Trophoblast cell (in vitro differentiated cells and primary cell): ENCODE data around the gene ADGRG3.

Source experiments
- DNase-seq, 2 donors: peaks; one replicate each; pipeline ENCODE4 v3.0.0-alpha.2; 2016
- H2AFZ ChIP-seq: 2 replicates; pipeline ENCODE4 v1.6.1; 2013; ENCODE audit warnings: low read length, moderate library complexity, mild to moderate bottlenecking; ENCODE audit not compliant: insufficient read depth, poor library complexity
- H2AK5ac ChIP-seq: 2 replicates; pipeline ENCODE4 v1.6.1; 2013; ENCODE audit warnings: mild to moderate bottlenecking, low read length
- H2BK120ac ChIP-seq: 2 replicates; pipeline ENCODE4 v1.6.1; 2013; ENCODE audit warnings: low read length, mild to moderate bottlenecking, moderate library complexity; ENCODE audit not compliant: insufficient read depth, poor library complexity
- H2BK12ac ChIP-seq: 2 replicates; pipeline ENCODE4 v1.6.1; 2013; ENCODE audit warnings: mild to moderate bottlenecking, low read length, moderate library complexity
- H2BK5ac ChIP-seq: 2 replicates; pipeline ENCODE4 v1.6.1; 2013; ENCODE audit warnings: low read length, low read depth, moderate library complexity, mild to moderate bottlenecking; ENCODE audit not compliant: poor library complexity
- H3K14ac ChIP-seq: 2 replicates; pipeline ENCODE4 v1.6.1; 2013; ENCODE audit warnings: mild to moderate bottlenecking, low read length
- H3K18ac ChIP-seq: 2 replicates; pipeline ENCODE4 v1.6.1; 2013; ENCODE audit warnings: mild to moderate bottlenecking, low read length
- H3K23ac ChIP-seq: 2 replicates; pipeline ENCODE4 v1.6.1; 2013; ENCODE audit warnings: low read length
- H3K27ac ChIP-seq: 2 replicates; pipeline ENCODE4 v1.5.1; 2013; ENCODE audit warnings: low read depth, mild to moderate bottlenecking, inconsistent platforms, low read length, moderate library complexity
- H3K27me3 ChIP-seq: 2 replicates; pipeline ENCODE4 v1.6.1; 2013; ENCODE audit warnings: inconsistent platforms, mild to moderate bottlenecking, low read length, moderate library complexity; ENCODE audit not compliant: insufficient read depth
- H3K36me3 ChIP-seq, 2 experiments: 1 replicate in 1 of 2; 2 replicates in 1 of 2; pipeline ENCODE4 v1.6.1; 2013; ENCODE audit warnings: low read length in 2 of 2, mild to moderate bottlenecking in 2 of 2, moderate library complexity in 1 of 2; ENCODE audit not compliant: insufficient read depth in 2 of 2, control insufficient read depth in 1 of 2
- H3K4ac ChIP-seq: 2 replicates; pipeline ENCODE4 v1.6.1; 2013; ENCODE audit warnings: low read depth, mild to moderate bottlenecking, low read length, moderate library complexity
- H3K4me1 ChIP-seq, 2 experiments: 1 replicate in 1 of 2; 2 replicates in 1 of 2; pipeline ENCODE4 v1.6.1; 2013; ENCODE audit warnings: low read length in 2 of 2, mild to moderate bottlenecking in 2 of 2, moderate library complexity in 1 of 2; ENCODE audit not compliant: insufficient read depth in 2 of 2, control insufficient read depth in 1 of 2
- H3K4me2 ChIP-seq: 2 replicates; pipeline ENCODE4 v1.6.1; 2013; ENCODE audit warnings: inconsistent platforms, mild to moderate bottlenecking, low read length, moderate library complexity
- H3K4me3 ChIP-seq: 2 replicates; pipeline ENCODE4 v1.5.1; 2013; ENCODE audit warnings: mild to moderate bottlenecking, low read depth, low read length, inconsistent platforms
- H3K79me1 ChIP-seq: one replicate; pipeline ENCODE4 v1.6.1; 2013; ENCODE audit warnings: low read length
- H3K79me2 ChIP-seq: 2 replicates; pipeline ENCODE4 v1.6.1; 2013; ENCODE audit warnings: low read length, mild to moderate bottlenecking; ENCODE audit not compliant: control insufficient read depth, insufficient read depth, poor library complexity
- H3K9ac ChIP-seq: 2 replicates; pipeline ENCODE4 v1.6.1; 2013; ENCODE audit warnings: mild to moderate bottlenecking, low read length
- H3K9me3 ChIP-seq: 2 replicates; pipeline ENCODE4 v1.6.1; 2013; ENCODE audit warnings: low read depth, mild to moderate bottlenecking, control low read depth, inconsistent platforms, low read length; ENCODE audit not compliant: insufficient read depth
- H4K12ac ChIP-seq: 2 replicates; pipeline ENCODE4 v1.6.1; 2013; ENCODE audit warnings: low read depth, mild to moderate bottlenecking, low read length, moderate library complexity
- H4K8ac ChIP-seq: 2 replicates; pipeline ENCODE4 v1.6.1; 2013; ENCODE audit warnings: low read depth, mild to moderate bottlenecking, low read length, moderate library complexity
- H4K91ac ChIP-seq: one replicate; pipeline ENCODE4 v1.6.1; 2013; ENCODE audit warnings: low read depth, mild to moderate bottlenecking, low read length, moderate library complexity
- WGBS: extraction: QIAGEN DNeasy Blood & Tissue Kit; methylation state at CpG from one replicate; pipeline ENCODE4 v1.1.7; 2013; ENCODE audit warnings: missing lambda C conversion rate; ENCODE audit not compliant: insufficient read length, insufficient coverage; ENCODE audit errors: extremely low coverage; 5-methylcytosine and 5-hydroxymethylcytosine counted together

ADGRG3 gene

GRCh38 chr16:57694725-57695679, 26.9 kb downstream of the ADGRG3 start, which contains the start of gene DRC7:
Gene DRC7, plus strand, starts transcription at chr16:57694806. Its CDS starts 3,144 bp downstream, at chr16:57697950.
- peak within 1 kb of the TSS; percentile 16 for H4K8ac ChIP-seq
- H3K4me2 ChIP-seq, result peak within 1 kb of the TSS; percentile 75
- H3K36me3 ChIP-seq, result no peaks in the 10 kb centered on the region
- no peak within 1 kb of the TSS for H3K27ac ChIP-seq
- H2BK120ac ChIP-seq, result no peak within 1 kb of the TSS
- no peak within 1 kb of the TSS for H4K91ac ChIP-seq
- no CpG with 5 or more reads among the region's 8 CpGs for WGBS
- no peak within 1 kb of the TSS for H3K18ac ChIP-seq
- H3K23ac ChIP-seq, result no peak within 1 kb of the TSS
- H3K4me3 ChIP-seq, result no peak within 1 kb of the TSS
- no peak within 1 kb of the TSS for H3K9ac ChIP-seq
- no peak within 1 kb of the TSS for H2AK5ac ChIP-seq
- H3K4me1 ChIP-seq, result peaks cover 6% of the 10 kb centered on the region in 2 experiments
- H2BK12ac ChIP-seq, result no peak within 1 kb of the TSS
- peaks cover 2% of the 10 kb centered on the region for H3K79me1 ChIP-seq
- no peak within 1 kb of the TSS for H4K12ac ChIP-seq
- peak within 1 kb of the TSS; percentile 31 for H2AFZ ChIP-seq
- H3K14ac ChIP-seq, result no peak within 1 kb of the TSS
- H3K4ac ChIP-seq, result no peak within 1 kb of the TSS
- H3K79me2 ChIP-seq, result no peaks in the 10 kb centered on the region
- DNase-seq, result peak in 1 of 2 donors; percentile 27
- H3K9me3 ChIP-seq, result peaks cover 2% of the 10 kb centered on the region
- H3K27me3 ChIP-seq, result no peaks in the 10 kb centered on the region
- no peak within 1 kb of the TSS for H2BK5ac ChIP-seq

- no CpG with 5 or more reads among the region's 5 CpGs for WGBS
- H2BK5ac ChIP-seq, result no peak overlapping the region
- H3K23ac ChIP-seq, result no peak overlapping the region
- no peak overlapping the region for H3K4me2 ChIP-seq
- peaks cover 6 to 7% of the 10 kb centered on the region in 2 experiments for H3K4me1 ChIP-seq
- H2BK12ac ChIP-seq, result no peak overlapping the region
- no peak overlapping the region for H3K14ac ChIP-seq
- H3K79me1 ChIP-seq, result peaks cover 3% of the 10 kb centered on the region
- no peak overlapping the region for H3K18ac ChIP-seq
- peaks cover 2% of the 10 kb centered on the region for H3K9me3 ChIP-seq
- no peak overlapping the region for H2AFZ ChIP-seq
- H2BK120ac ChIP-seq, result no peak overlapping the region
- H3K4me3 ChIP-seq, result no peak overlapping the region
- H4K91ac ChIP-seq, result no peak overlapping the region
- H3K27me3 ChIP-seq, result no peaks in the 10 kb centered on the region
- no peak overlapping the region for H3K9ac ChIP-seq
- no peak overlapping the region for H3K27ac ChIP-seq
- DNase-seq, result no peak
- no peaks in the 10 kb centered on the region for H3K79me2 ChIP-seq
- no peaks in the 10 kb centered on the region for H3K36me3 ChIP-seq
- no peak overlapping the region for H2AK5ac ChIP-seq
- H4K12ac ChIP-seq, result no peak overlapping the region
- no peak overlapping the region for H3K4ac ChIP-seq
- H4K8ac ChIP-seq, result no peak overlapping the region
Observed at GRCh38 chr16:57695680-57696069, 27.6 kb downstream of the ADGRG3 start.

- no peaks in the 10 kb centered on the region for H3K27me3 ChIP-seq
- H2AK5ac ChIP-seq, result no peak overlapping the region
- no peak overlapping the region for H3K18ac ChIP-seq
- no peak overlapping the region for H3K4ac ChIP-seq
- no peak overlapping the region for H3K23ac ChIP-seq
- peaks cover 9 to 10% of the 10 kb centered on the region in 2 experiments for H3K4me1 ChIP-seq
- no peak overlapping the region for H2BK12ac ChIP-seq
- H3K79me2 ChIP-seq, result no peaks in the 10 kb centered on the region
- H2BK5ac ChIP-seq, result no peak overlapping the region
- WGBS, result no CpG with 5 or more reads among the region's 7 CpGs
- no peak overlapping the region for H3K27ac ChIP-seq
- no peak overlapping the region for H4K8ac ChIP-seq
- H3K9me3 ChIP-seq, result peaks cover 2% of the 10 kb centered on the region
- no peak overlapping the region for H3K4me3 ChIP-seq
- no peak overlapping the region for H3K14ac ChIP-seq
- no peak overlapping the region for H4K12ac ChIP-seq
- DNase-seq, result no peak
- H3K4me2 ChIP-seq, result no peak overlapping the region
- no peak overlapping the region for H2BK120ac ChIP-seq
- no peaks in the 10 kb centered on the region for H3K36me3 ChIP-seq
- no peak overlapping the region for H4K91ac ChIP-seq
- peaks cover 3% of the 10 kb centered on the region for H3K79me1 ChIP-seq
- H2AFZ ChIP-seq, result no peak overlapping the region
- H3K9ac ChIP-seq, result no peak overlapping the region
Observed at GRCh38 chr16:57696240-57696639, 28.1 kb downstream of the ADGRG3 start.

GRCh38 chr16:57697896-57698537, 29.9 kb downstream of the ADGRG3 start:
- no peaks in the 10 kb centered on the region for H3K36me3 ChIP-seq
- H3K9me3 ChIP-seq, result peaks cover 2% of the 10 kb centered on the region
- H3K4me2 ChIP-seq, result no peak overlapping the region
- no peak for DNase-seq
- H3K18ac ChIP-seq, result no peak overlapping the region
- H3K9ac ChIP-seq, result no peak overlapping the region
- no CpG with 5 or more reads among the region's 17 CpGs for WGBS
- no peak overlapping the region for H3K27ac ChIP-seq
- H2BK120ac ChIP-seq, result no peak overlapping the region
- peaks cover 17 to 19% of the 10 kb centered on the region in 2 experiments for H3K4me1 ChIP-seq
- H2AFZ ChIP-seq, result no peak overlapping the region
- H3K14ac ChIP-seq, result no peak overlapping the region
- H4K12ac ChIP-seq, result no peak overlapping the region
- no peaks in the 10 kb centered on the region for H3K79me2 ChIP-seq
- peaks cover 3% of the 10 kb centered on the region for H3K79me1 ChIP-seq
- no peak overlapping the region for H4K91ac ChIP-seq
- H4K8ac ChIP-seq, result no peak overlapping the region
- H2AK5ac ChIP-seq, result no peak overlapping the region
- H3K4ac ChIP-seq, result no peak overlapping the region
- no peak overlapping the region for H2BK5ac ChIP-seq
- no peaks in the 10 kb centered on the region for H3K27me3 ChIP-seq
- H3K4me3 ChIP-seq, result no peak overlapping the region
- no peak overlapping the region for H3K23ac ChIP-seq
- no peak overlapping the region for H2BK12ac ChIP-seq
